Trophoblast cell (in vitro differentiated cells and primary cell): ENCODE measurements around the gene LHX5.

ENCODE experiments used
- DNase-seq, 2 donors: peaks; one replicate each; pipeline ENCODE4 v3.0.0-alpha.2; 2016
- H2AFZ ChIP-seq: 2 replicates; pipeline ENCODE4 v1.6.1; 2013; ENCODE audit warnings: low read length, moderate library complexity, mild to moderate bottlenecking; ENCODE audit not compliant: insufficient read depth, poor library complexity
- H2AK5ac ChIP-seq: 2 replicates; pipeline ENCODE4 v1.6.1; 2013; ENCODE audit warnings: mild to moderate bottlenecking, low read length
- H2BK120ac ChIP-seq: 2 replicates; pipeline ENCODE4 v1.6.1; 2013; ENCODE audit warnings: low read length, mild to moderate bottlenecking, moderate library complexity; ENCODE audit not compliant: insufficient read depth, poor library complexity
- H2BK12ac ChIP-seq: 2 replicates; pipeline ENCODE4 v1.6.1; 2013; ENCODE audit warnings: mild to moderate bottlenecking, low read length, moderate library complexity
- H2BK5ac ChIP-seq: 2 replicates; pipeline ENCODE4 v1.6.1; 2013; ENCODE audit warnings: low read length, low read depth, moderate library complexity, mild to moderate bottlenecking; ENCODE audit not compliant: poor library complexity
- H3K14ac ChIP-seq: 2 replicates; pipeline ENCODE4 v1.6.1; 2013; ENCODE audit warnings: mild to moderate bottlenecking, low read length
- H3K18ac ChIP-seq: 2 replicates; pipeline ENCODE4 v1.6.1; 2013; ENCODE audit warnings: mild to moderate bottlenecking, low read length
- H3K23ac ChIP-seq: 2 replicates; pipeline ENCODE4 v1.6.1; 2013; ENCODE audit warnings: low read length
- H3K27ac ChIP-seq: 2 replicates; pipeline ENCODE4 v1.5.1; 2013; ENCODE audit warnings: low read depth, mild to moderate bottlenecking, inconsistent platforms, low read length, moderate library complexity
- H3K27me3 ChIP-seq: 2 replicates; pipeline ENCODE4 v1.6.1; 2013; ENCODE audit warnings: inconsistent platforms, mild to moderate bottlenecking, low read length, moderate library complexity; ENCODE audit not compliant: insufficient read depth
- H3K36me3 ChIP-seq, 2 experiments: 1 replicate in 1 of 2; 2 replicates in 1 of 2; pipeline ENCODE4 v1.6.1; 2013; ENCODE audit warnings: low read length in 2 of 2, mild to moderate bottlenecking in 2 of 2, moderate library complexity in 1 of 2; ENCODE audit not compliant: insufficient read depth in 2 of 2, control insufficient read depth in 1 of 2
- H3K4ac ChIP-seq: 2 replicates; pipeline ENCODE4 v1.6.1; 2013; ENCODE audit warnings: low read depth, mild to moderate bottlenecking, low read length, moderate library complexity
- H3K4me1 ChIP-seq, 2 experiments: 1 replicate in 1 of 2; 2 replicates in 1 of 2; pipeline ENCODE4 v1.6.1; 2013; ENCODE audit warnings: low read length in 2 of 2, mild to moderate bottlenecking in 2 of 2, moderate library complexity in 1 of 2; ENCODE audit not compliant: insufficient read depth in 2 of 2, control insufficient read depth in 1 of 2
- H3K4me2 ChIP-seq: 2 replicates; pipeline ENCODE4 v1.6.1; 2013; ENCODE audit warnings: inconsistent platforms, mild to moderate bottlenecking, low read length, moderate library complexity
- H3K4me3 ChIP-seq: 2 replicates; pipeline ENCODE4 v1.5.1; 2013; ENCODE audit warnings: mild to moderate bottlenecking, low read depth, low read length, inconsistent platforms
- H3K79me1 ChIP-seq: one replicate; pipeline ENCODE4 v1.6.1; 2013; ENCODE audit warnings: low read length
- H3K79me2 ChIP-seq: 2 replicates; pipeline ENCODE4 v1.6.1; 2013; ENCODE audit warnings: low read length, mild to moderate bottlenecking; ENCODE audit not compliant: control insufficient read depth, insufficient read depth, poor library complexity
- H3K9ac ChIP-seq: 2 replicates; pipeline ENCODE4 v1.6.1; 2013; ENCODE audit warnings: mild to moderate bottlenecking, low read length
- H3K9me3 ChIP-seq: 2 replicates; pipeline ENCODE4 v1.6.1; 2013; ENCODE audit warnings: low read depth, mild to moderate bottlenecking, control low read depth, inconsistent platforms, low read length; ENCODE audit not compliant: insufficient read depth
- H4K12ac ChIP-seq: 2 replicates; pipeline ENCODE4 v1.6.1; 2013; ENCODE audit warnings: low read depth, mild to moderate bottlenecking, low read length, moderate library complexity
- H4K8ac ChIP-seq: 2 replicates; pipeline ENCODE4 v1.6.1; 2013; ENCODE audit warnings: low read depth, mild to moderate bottlenecking, low read length, moderate library complexity
- H4K91ac ChIP-seq: one replicate; pipeline ENCODE4 v1.6.1; 2013; ENCODE audit warnings: low read depth, mild to moderate bottlenecking, low read length, moderate library complexity
- WGBS: extraction: QIAGEN DNeasy Blood & Tissue Kit; methylation state at CpG from one replicate; pipeline ENCODE4 v1.1.7; 2013; ENCODE audit warnings: missing lambda C conversion rate; ENCODE audit not compliant: insufficient read length, insufficient coverage; ENCODE audit errors: extremely low coverage; 5-methylcytosine and 5-hydroxymethylcytosine counted together

Gene LHX5

GRCh38 chr12:113413488-113413939 is 58.2 kb downstream of the LHX5 start:
- Histone ChIP-seq H3K4ac (no peak overlapping the region), H3K18ac (no peak overlapping the region), H2AFZ (no peak overlapping the region), H4K91ac (no peak overlapping the region), H3K27ac (no peak overlapping the region), H3K4me3 (no peak overlapping the region), H3K36me3 (no peaks in the 10 kb centered on the region), H2BK12ac (no peak overlapping the region), H3K79me1 (no peaks in the 10 kb centered on the region), H3K4me1 (no peaks in the 10 kb centered on the region), H4K8ac (no peak overlapping the region), H3K9ac (no peak overlapping the region), H2BK5ac (no peak overlapping the region), H3K27me3 (no peaks in the 10 kb centered on the region), H3K9me3 (no peaks in the 10 kb centered on the region), H2AK5ac (no peak overlapping the region), H2BK120ac (no peak overlapping the region), H3K23ac (no peak overlapping the region), H3K79me2 (no peaks in the 10 kb centered on the region), H3K4me2 (no peak overlapping the region), H3K14ac (no peak overlapping the region), H4K12ac (no peak overlapping the region)
- peak in 1 of 2 donors; percentile 21 for DNase-seq
- no CpG with 5 or more reads among the region's 11 CpGs for WGBS
